HG03039 (cell line): ENCODE data around the gene AMOTL1.

ENCODE experiments used
- ATAC-seq: cut with Tn5 transposase; IDR thresholded peaks from one replicate; pipeline ENCODE4 v1.9.1; 2021; ENCODE audit warnings: mild to moderate bottlenecking, moderate library complexity; ENCODE audit not compliant: unreplicated experiment

Gene AMOTL1

DNA sequence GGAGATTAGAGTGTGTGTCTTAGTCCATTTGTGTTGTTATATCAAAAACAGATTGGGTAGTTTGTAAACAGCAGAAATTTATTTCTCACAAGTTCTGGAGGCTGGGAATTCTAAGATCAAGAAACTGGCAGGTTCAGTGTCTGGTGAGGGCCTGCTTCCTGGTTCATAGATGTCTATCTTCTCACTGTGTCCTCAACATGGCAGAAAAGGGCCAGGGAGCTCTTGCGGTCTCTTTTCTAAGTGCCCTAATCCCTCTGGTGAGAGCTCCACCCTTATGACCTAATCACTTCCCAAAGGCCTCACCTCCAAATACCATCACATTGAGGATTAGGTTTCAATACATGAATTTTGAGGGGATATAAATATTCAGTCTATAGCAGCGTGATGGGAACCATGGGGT is 25.5 kb upstream of the AMOTL1 start:
- no peak for ATAC-seq

GRCh38 chr11:94746721-94747120 is 21.4 kb upstream of the AMOTL1 start:
- ATAC-seq = no peak

- no peak for ATAC-seq
Observed at GRCh38 chr11:94747146-94747545, 21.0 kb upstream of the AMOTL1 start.

- no peak for ATAC-seq
Observed at GRCh38 chr11:94747601-94748041, 20.5 kb upstream of the AMOTL1 start.

- no peak for ATAC-seq
Observed at GRCh38 chr11:94749369-94749768, 18.8 kb upstream of the AMOTL1 start.

GRCh38 chr11:94750319-94751217 is 17.6 kb upstream of the AMOTL1 start:
- no peak for ATAC-seq

DNA sequence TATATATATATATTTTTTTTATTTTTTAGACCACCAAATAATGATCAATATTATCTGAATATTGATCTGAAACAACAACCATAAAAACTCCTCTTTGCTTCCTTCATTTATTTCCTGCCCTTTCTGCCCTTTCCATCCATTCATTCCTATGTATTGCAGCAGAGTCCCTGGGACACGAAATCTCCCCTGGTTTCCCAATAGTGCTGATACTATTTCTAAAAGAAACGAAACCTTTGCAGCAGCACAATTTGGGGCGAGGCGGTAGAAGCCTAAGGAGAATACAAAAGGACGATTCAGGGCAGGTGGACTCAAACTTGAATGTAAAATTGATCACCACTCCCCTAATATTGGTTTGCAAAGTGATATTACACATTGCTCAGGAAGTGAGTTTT is 16.9 kb upstream of the AMOTL1 start:
- no peak for ATAC-seq

DNA sequence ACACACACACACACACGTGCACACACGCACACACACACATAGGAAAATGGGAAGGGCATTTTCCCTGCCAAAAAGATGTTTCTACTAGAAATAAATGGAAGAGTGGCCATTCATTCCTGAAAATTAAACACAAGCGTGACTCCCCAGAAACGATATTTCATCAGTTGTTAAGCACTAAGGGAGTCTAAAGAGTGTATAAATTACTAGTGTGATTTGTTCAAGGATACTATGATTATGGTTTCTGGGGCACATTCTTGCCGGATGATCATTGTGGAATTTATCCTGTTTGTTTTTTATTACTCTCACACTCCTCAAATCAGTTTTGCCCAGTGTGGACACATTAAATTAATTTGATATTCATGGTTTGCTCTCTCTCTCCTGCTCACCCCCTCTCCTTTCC is 16.4 kb upstream of the AMOTL1 start:
- no peak for ATAC-seq

- ATAC-seq = no peak
Observed at GRCh38 chr11:94753630-94754029, 14.5 kb upstream of the AMOTL1 start.

- no peak for ATAC-seq
Observed at GRCh38 chr11:94754335-94754734, 13.8 kb upstream of the AMOTL1 start.

DNA sequence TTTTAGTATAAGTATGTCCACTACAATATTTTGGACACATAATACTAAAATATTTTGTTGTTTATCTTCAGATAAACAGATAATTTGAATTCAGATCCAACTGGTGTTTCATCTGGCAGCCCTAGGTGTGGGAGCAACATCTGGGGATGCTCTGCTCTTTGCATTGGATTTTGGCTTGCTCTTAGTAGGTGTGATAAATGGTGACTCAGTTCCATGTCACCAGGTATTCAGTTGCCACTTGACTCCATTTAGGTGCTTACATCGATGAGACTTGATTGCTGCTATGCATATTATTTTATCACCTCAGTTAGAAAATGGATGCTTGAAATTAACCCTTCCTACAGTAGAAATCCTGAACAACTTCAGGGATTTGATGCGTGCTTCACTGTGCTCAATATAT is 13.3 kb upstream of the AMOTL1 start:
- no peak for ATAC-seq

DNA sequence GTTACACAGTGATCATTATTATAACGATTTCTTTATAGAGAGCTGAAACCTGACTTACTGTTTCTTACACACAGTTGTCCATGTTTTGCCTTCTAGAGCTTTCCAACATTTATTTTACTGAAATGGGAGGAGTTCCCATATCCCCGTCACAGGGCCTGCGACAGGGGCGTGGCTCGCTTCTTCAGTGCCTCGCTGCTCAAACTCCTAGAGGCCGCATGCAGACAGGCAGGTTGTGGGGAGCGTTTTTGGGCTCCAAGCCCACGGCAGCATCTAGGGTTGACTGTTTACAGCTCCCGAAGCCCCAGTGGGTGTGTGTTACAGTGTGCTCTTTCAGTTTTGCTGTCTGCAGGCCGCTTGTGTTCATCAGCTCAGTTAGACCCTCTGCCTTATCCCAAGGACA is 12.7 kb upstream of the AMOTL1 start:
- ATAC-seq = no peak

GRCh38 chr11:94757037-94757735 is 11.0 kb upstream of the AMOTL1 start:
- no peak for ATAC-seq

DNA sequence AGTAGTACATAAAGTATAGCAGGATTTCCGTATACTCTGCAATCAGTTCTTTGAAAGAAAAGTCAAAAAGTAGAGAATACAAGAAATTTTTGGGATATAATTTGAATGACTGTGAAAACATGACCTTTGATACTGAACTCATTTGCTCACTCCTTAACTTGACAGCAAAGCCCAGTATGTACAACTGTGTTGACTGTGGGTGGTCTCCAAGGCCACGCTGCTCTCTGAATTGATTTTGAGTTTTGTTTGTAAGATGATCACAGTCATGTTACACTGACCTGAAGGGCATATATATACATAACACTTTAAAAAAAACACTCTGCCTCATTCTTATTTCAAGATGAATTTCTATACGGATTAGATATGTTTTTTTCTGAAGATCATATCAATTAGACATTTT is 9.5 kb upstream of the AMOTL1 start:
- no peak for ATAC-seq

DNA sequence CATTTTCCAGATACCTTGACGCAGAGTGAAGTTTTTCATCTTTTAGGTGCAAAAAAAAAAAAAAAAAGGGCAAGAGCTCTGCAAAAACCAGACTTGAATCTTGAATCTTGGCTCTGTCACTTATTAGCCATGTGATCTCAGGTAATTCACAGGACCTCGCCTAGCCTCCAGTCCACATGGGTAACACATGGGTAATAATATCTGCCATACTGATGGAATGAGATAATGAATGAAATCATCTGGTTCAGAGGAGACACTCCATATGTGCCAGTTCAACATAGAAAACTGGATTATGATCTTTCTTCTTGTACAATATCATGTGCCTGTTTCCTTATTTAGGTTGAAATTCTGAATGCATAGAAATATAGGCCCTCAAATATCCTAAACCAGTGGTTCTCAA is 8.6 kb upstream of the AMOTL1 start:
- no peak for ATAC-seq

- no peak for ATAC-seq
Observed at GRCh38 chr11:94760296-94760695, 7.9 kb upstream of the AMOTL1 start.

DNA sequence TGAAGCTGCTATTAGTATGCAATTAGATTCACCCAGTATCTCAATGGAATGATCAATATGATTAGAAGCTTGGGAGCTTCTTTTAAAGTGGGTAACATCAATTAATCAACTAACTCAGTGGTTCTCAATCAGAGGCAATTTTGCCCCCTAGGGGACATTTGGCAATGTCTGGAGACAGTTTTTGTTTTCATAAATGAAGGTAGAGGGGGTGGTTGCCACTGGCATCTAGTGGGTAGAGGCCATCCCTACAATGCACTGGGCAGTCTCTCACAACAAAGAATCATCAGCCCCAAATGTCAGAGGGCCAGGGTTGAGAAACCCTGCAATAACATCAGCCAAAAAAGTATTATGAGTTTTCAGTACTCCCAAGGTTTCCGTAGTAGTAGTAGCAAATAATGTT is 5.9 kb upstream of the AMOTL1 start:
- ATAC-seq = no peak

GRCh38 chr11:94762995-94763394 is 5.2 kb upstream of the AMOTL1 start:
- ATAC-seq = no peak

DNA sequence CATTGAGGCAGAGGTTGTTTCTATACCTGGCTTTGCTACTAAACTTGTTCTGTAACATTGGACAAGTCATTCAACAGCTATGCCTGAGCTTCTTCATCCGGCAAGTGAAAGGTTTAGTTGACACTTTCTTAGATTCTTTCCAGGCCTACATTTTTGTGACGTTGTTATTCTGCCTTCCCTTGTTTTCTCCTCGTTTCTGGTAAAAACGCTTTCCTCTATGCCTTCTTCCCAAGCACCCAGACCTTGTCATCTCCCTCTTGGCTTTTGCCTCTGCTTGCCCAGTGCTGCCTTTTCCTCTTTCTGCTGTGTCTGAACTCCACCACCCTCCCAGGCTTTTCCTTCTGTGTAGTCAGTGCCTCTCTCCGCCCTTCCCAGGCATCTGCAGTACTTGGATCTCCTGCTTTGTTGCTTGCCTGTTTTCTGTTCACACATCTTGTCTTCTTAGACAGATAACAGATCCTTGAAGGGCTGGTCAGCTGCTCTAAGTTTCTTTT is 1.4 kb upstream of the AMOTL1 start:
- no peak for ATAC-seq

DNA sequence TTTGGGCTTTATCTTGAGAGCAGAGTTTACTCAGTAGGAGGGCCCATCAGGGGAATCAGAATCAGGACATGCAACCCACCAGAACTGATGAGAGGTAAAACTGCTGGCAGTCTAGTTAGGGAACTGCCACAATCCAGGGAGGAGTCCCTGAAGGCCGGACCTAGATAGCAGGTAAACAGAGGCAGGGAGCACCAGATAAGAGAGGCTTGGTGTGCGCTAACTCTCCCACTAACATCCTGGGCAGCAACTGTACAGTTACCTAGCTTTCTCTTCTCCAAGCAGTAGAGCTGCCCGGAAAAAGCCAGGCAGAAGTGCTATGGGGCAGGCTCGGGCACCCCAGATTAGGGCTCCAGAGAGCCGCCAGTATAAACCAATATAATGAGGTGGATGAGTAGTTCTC is 865 bp upstream of the AMOTL1 start:
- no peak for ATAC-seq

- ATAC-seq = no peak
Observed at GRCh38 chr11:94768602-94769541, 716 bp downstream of the AMOTL1 start.
